GM21786 (cell line): ENCODE measurements around the gene CACNA2D4.

Experiments used
- ATAC-seq: cut with Tn5 transposase; IDR thresholded peaks from one replicate; pipeline ENCODE4 v1.9.1; 2021; ENCODE audit not compliant: unreplicated experiment

Gene CACNA2D4

DNA sequence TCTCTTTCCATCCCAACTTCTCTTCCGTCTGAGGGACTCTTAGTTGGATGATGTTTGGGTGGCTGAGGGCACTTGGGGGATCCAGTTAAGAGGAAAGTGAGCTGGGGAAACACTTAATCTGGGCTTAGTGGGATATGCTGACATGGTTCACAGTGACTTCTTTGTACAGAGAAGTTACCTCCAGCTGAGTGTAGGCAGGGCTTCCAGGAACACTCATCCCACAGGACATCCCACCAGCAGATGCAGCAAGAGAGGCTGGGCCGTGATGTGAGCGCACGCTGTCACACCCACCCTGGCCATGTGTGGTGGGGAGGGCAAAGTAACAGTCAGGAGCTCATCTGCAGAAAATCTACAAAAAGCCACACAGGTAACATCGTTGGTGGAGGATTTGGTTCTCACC lies 832 bp upstream of the CACNA2D4 start:
- no peak for ATAC-seq

DNA sequence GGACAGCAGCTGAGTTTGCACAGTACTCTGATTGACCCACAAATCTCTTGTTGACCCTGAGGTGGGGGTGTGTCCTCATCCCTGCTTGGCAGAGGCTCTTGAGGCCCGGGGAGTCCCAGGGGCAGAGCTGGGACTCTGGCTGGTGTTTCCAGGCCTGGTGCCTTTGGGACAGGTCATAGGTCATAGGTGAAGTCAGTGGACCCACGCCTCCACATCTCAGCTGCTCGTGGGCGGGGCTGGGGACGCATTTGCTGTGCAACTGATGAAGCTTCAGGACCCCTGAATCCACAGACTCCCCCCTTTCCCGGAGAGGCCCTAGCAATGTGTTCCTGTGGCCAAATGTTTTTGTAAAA lies 408 bp upstream of the CACNA2D4 start:
- no peak for ATAC-seq

DNA sequence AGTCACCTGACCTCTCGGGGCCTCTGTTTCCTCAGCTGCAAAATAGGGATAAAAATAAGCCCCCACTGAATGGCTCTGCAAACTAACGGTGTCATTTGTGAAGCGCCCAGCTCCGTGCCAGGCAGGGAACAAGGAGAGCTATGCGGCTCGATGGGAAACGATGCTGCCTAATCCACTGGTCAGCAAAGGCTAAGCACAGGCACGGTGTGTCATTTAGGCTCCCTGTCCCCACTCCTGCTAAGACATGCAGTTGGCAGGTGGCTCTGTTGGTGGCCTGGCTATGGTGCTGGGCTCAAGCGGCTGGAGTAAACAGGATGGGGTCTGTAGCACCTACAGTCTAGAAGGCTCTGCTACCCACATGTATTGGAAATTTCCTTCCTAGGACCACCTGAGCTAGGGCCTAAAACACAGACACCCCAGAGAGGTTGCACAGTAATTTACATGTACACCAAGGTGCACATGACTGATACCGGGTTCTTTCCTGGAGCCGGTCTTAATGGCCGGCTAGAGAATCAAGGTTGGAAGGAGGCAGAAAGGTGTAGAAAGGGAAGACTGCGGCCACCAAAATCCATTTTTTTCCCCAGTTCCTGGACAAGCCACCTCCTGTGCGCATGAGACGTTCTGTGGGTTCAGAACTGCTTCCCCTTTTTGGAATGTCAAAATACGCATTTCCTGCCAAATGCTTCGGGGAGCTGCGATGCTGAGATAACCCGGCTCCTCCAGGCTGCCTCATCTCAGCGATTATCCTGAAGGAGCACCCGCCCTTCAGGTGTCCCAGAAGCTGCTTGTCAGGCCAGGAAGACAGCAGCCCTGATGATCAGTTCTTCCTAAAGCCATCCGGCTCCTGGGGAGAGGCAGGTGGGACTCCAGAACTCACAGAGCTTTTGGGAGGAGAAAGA lies 1.0 kb downstream of the CACNA2D4 start:
- no peak for ATAC-seq

DNA sequence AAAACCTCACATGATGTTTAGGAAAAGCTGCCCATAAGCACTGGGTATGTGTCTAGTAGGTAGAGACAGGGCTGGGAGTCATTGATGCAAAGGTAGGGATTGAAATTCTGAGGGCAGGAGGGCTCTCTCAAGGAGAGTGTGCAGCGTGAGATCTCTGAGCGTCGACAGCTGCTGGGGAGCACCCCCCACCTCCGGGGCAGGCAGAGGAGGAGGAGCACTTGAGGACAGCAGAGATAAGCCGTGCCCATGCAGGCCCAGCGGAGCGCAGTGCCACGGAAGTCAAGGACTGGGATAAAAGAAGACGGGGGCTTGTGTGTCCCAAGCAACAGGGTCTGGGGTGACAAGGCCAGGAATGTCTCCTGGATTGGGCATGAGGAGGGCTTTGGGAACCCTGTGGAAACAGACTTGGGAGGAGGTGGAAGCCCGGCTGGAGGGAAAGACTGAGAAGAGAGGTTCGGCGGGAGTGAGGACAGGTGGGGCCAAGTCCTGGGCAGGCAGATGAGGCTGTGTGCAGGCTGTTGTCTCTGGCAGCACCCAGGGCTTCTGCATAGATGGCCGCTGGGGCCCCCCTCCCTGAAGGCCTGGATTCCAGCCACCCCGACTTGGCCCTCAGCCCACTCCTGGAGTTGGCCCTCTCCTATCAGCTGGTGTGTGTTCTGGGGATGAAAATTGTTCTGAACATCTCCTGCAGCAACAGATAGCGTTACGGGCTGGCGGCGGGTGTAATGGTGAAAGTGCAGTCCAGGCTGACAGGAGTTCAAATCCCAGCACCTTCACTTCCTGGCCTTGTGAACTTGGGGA lies 1.9 kb downstream of the CACNA2D4 start:
- ATAC-seq: no peak

DNA sequence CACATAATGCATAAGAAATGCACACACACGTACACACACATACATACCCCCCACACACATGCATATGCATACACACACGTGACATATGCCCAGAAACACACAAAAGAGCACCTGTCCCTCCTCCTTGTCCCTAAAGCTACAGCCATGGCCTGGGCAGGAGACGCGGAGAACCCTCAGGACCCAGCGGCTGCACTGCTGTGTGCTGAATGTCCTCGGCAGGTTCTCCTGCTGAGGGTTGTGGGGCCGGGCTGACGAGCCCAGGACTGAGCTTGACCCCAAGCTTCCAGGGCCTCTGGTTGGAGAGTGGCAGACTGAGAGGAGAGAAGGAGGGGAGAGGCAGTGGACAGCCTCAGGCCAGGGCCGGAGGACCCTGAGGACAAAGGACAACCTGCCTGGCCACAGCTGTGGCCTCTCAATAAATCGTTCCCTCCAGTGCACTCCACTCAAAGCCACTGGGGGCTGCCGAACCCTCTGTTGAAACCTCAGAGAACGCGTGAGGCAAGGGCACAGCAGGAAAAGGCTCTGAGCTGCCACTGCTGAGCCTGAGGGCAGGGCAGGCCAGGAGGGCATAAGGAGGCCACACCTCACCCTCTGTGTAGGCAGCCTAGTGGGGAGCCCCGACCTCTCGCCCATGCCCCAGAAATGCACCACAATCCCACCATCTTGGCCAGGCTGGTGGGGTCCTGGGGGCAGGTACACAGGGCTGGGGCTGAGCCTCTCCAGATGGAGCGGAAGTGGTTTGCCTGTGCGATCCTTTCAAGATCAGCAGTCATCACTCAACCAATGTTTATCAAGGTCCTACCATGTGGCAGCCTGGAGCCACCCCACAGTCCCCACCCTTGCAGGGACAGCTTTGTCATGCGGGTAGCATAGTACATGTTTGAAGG lies 3.1 kb downstream of the CACNA2D4 start:
- ATAC-seq: no peak

DNA sequence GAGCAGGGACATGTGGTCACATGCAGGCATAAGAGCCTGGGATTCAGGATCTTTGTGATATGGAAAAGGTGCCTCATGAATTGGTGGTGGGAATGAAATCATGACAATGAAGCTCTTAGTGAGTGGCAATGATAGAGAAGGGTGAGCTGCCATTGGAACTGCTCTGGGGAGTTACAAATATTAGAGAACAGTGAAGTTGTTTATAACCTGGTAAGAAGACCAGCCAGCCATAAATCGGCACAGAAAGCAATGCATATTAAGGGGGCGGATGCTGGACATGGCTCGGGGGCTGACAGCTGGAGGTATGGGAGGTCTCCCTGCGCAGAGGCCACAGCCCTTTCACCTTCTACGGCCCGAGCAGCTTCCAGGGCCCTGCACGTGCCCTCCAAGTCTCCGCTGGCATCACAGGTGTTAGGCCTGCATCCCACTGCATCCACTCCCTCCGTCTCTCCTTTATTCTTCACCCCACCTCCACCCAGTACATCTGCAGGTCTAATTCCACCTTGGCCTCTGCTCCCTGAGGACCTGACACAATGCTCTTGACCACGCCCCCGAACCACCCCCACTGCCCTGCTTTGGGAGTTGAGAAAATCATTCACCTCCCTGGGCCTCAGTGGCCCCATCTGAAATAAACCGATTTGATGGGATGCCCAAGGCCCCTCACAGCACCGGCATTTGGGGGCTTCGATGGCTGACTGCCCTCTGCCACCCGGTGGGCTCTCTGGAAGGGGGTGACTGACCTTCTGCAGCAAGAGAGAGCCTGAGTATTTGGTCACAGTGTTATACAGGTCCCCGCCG lies 4.1 kb downstream of the CACNA2D4 start:
- no peak for ATAC-seq

DNA sequence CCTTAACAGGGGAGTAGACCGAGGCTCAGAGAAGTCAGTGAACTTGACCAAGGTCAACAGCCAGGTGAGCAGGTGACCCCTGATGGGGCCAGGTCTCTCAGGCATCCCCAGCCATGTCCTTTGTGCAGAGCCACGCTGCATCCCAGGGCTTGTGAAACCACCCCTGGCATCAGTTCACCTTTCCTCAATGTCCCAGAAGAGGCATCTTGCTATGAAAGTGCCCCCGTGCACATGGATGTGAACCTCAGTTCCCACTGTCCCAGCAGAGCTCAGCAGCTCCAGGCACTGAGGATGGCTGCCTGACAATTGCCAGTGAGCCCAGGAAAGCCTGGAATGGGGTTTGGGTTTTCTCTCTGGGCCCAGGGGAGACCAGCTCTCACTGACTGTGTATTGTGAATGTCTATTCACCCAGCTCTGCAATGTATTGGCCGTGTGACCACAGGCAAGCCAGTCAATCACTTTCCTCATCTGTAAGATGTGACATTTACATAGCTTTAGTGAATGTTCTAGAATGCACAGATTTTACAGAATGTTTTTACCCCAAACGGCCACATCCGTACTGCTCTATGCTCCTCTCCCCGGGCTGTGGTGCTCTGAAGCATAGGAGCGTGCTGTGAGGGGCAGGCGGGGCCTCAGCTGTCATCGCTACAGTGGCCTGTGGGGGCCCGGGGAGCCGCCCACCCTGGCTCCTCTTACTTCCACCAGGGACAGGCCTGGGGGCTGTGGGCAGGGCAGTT lies 4.9 kb downstream of the CACNA2D4 start:
- no peak for ATAC-seq

DNA sequence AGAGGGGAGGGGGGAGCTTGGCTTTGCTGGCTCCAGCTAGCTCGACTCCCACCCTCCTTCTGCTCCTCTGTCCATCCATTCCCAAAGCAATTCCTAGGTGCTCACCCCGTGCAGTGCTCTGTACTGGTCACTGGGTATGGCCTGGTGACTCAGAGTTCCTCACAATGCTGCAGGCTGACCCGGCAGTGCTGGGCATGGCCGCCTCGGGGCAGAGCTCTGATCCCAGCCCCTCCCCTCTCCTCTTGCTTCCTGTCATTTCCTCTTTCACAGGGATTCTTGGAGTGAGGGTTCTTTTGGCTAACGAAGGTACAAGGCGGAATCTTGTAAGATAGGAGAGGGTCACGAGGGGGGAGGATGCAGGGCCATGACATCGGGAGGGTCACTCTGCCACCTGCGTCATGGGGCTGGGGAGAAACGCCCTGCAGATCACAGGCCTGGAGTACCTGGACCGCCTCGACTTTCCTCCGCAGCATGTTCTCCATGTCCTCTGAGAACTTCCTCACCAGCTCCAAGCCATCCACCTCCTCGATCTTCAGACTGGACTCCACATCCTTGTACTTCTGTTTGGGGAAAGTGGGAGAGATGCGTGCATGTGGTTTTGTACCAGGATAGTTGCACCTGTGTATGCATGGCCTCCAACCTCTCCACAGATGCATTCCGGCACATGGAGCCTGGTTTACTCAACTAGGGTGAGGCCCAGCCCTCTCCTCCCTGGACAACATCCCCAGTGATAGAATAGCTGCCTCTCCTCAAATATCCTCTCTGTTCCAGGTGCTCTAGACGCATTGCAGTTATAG lies 5.7 kb downstream of the CACNA2D4 start:
- no peak for ATAC-seq

DNA sequence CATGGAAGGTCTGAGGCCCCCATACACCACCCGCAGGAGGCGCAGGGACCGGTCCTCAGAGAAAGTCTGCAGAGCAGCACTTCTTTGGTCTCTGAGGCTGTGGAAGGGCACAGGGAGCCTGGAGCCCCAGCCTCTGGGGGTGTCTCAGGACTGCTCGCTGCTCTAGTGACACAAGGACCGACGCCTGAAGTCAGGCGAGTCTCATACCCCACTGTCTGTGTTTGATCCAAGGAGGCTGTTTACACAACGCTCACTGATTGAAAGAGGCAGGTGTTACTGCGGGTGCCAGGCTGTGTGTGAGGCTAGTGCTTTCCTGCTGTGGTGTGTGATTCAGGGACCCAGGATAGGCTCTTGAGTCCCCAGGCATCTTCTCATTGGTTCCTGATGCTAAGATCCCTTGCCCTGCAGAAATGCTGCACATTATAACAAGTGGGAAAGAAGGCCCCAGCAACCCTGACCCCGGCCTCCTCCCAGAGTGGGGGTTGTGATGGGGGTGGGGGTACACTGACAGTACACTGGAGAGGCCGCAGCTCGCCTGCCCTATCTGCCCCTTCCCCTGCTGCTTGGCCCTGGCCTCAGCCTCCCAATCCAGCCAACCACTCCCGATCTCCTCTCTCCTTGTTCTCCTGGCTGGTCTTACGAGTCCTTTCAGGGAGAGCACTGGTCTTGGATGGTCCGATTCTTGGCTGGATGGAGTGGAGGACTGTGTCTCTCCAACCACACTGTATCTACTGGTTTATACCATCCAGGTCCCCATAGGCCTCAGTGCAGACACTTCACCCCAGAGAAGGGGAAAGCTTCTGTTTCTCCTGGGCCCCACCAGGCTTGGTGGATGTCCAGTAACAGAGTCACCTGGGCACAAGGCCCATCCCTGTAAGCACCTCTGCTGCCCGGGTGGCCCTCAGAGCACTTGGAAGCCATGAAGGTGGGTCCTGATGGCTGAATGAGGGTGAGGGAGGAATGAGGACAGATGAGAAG lies 6.6 kb downstream of the CACNA2D4 start:
- ATAC-seq: no peak

DNA sequence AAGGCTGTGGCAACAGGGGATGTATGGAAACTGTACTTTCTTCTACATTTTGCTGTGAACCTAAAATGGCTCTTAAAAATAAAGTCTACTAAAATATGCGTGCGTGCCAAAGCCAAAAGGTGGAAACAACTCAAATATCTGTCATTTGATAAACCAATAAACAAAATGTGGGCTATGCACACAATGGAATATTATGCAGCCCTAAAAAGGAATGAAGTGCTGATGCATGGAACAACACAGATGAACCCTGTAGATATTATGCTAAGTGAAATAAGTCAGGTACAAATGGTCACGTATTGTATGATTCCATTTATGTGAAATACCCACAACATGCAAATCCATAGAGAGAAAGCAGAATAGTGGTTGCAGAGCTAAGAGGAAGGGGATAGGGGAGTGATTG lies 8.0 kb downstream of the CACNA2D4 start:
- no peak for ATAC-seq

DNA sequence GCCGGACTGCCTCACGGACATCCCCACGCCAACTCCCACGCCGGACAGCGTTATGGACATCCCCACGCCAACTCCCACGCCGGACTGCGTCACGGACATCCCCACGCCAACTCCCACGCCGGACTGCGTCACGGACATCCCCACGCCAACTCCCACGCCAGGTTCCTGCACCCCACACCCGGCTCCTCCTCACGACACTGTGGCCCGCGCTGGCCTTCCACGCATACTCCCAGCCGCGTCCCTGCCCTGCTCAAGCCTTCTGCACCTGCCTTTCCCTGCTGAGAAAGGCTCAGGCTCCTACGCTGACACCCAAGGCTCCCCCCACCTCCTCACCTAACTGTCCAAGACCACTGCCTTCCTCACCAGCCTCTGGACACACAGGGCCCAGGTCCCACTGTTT lies 9.7 kb downstream of the CACNA2D4 start:
- ATAC-seq: no peak

DNA sequence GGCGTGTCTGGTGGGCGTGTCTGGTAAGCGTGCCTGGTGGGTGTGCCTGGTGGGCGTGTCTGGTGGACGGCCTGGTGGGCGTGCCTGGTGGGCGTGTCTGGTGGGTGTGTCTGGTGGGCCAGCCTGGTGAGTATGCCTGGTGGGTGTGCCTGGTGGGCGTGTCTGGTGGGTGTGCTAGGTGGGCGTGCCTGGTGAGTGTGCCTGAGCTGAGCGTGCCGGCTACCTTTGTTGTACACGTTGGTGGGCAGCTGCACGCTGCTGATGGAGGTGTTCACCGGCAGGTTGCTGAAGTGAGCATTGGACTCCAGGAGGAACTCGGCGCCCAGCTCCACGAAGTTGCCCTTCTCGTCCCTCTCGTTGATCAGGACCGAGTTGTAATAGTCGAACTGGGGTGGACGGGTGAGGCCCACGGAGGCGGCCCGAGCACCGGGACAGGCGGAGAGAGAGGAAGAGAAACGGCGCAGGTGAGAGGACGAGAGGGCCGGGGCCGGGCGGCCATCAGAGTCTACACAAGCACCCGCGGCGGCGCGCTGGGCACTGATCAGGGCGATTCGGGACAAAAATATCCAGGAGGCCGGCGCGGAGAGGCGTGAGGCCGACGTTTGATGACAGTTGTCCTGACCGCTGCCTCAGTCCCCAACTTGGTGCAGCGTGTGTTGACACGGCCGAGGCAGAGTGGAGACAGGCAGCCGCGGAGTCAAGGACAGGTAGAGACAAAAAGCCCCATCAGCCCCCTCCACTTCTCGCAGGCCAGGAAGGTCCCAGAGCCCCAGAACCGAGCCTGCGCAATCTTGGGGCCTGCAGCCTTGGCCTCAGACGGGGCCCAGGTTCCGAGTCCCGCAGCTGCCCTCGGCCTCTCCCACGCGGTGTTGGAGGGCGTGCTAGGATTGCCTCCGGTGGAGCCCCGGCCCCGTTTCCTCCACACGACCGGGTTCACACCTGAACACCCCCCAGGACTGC lies 10.5 kb downstream of the CACNA2D4 start:
- no peak for ATAC-seq

DNA sequence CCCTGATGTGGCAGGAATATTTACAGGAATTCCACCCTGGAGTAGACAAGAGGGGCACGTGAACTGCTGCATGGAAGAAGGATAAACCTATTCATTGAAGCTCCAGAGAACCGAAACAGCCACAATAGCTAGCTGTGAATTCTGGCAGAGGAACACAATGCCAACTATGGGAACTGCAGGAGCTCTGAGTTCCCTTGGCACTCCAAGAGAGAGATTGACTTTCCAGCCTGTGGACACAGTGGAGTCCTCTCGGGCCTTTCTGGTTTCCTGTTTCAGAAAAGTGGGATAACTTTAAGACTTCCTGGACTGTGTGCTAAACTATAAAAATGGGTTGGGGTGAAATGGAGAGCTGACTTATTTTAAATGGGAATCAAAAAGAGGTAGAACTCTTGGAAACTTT lies 11.9 kb downstream of the CACNA2D4 start:
- ATAC-seq: no peak

DNA sequence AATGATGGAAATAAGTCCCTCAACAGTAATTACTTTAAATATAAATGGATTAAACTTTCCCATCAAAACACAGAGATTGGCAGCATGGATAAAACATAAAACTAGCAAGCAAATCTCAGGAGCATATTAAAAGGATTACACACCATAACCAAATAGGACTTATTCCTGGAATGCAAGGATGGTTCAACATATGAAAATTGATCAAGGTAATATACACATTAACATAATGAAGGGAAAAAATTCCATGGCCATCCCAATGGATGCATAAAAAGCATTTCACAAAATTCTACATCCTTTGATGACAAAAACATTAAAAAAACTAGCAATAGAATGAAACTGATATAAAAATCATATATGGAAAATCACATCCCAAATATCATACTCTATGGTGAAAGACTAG lies 13.6 kb downstream of the CACNA2D4 start:
- ATAC-seq: no peak

DNA sequence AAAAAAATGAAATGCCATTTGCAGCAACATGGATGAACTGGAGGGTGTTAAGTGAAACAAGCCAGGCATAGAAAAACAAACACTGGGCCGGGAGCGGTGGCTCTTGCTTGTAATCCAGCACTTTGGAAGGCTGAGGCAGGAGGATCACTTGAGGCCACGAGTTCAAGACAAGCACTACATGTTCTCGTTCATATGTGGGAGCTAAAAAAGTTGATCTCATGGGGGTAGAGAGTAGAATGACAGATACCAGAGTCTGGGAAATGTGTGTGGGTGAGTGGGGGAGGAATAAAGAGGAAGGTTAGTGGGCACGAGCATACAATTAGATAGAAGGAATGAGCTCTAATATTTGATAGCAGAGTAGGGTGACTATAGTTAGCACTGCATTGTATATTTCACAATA lies 21.5 kb downstream of the CACNA2D4 start:
- ATAC-seq: no peak

DNA sequence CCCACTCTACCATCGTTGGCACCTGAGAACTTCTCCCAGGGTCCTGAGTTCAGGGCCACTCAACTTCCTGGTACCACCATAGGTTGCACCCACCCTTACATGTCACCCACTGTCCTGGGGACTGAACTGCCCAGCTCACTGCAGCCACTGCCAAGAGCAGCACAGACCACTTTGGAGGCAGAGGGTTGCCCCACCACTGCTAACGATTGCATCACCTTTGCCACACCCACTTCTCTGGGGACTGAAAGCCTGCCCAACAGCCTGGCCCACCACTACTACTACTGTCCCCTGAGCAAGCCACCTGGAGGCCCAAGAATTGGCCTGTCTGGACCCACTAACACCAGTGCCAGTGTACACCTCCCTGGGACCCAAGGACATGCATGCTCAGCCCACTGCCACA lies 27.6 kb downstream of the CACNA2D4 start:
- ATAC-seq: no peak
